Spinal cord (tissue), 10 donors: ENCODE data around the gene GADD45G. TPM values are rescaled to one million over a fixed set of nuclear protein-coding genes. Genes with fewer than 3 reads are reported as not detected.

Experiments used
- DNase-seq, 6 donors: peaks; one replicate each; pipeline versions ENCODE4 v3.0.0 to v3.0.0-alpha.2; 2013 to 2015; ENCODE audit warnings: low spot score in 6 of 6, low read depth in 4 of 6
- H3K27ac ChIP-seq: one replicate; pipeline ENCODE4 v1.5.1; 2013; ENCODE audit warnings: low read depth, low read length, control low read depth
- H3K27me3 ChIP-seq: one replicate; pipeline ENCODE4 v1.6.1; 2013; ENCODE audit warnings: low read length; ENCODE audit not compliant: control insufficient read depth, insufficient read depth
- H3K36me3 ChIP-seq: one replicate; pipeline ENCODE4 v1.6.1; 2013; ENCODE audit warnings: low read length; ENCODE audit not compliant: control insufficient read depth, insufficient read depth
- H3K4me1 ChIP-seq: one replicate; pipeline ENCODE4 v1.6.1; 2013; ENCODE audit warnings: low read length; ENCODE audit not compliant: control insufficient read depth, insufficient read depth
- H3K4me3 ChIP-seq: one replicate; pipeline ENCODE4 v1.5.1; 2013; ENCODE audit warnings: low read depth, low read length, control low read depth
- H3K9me3 ChIP-seq: one replicate; pipeline ENCODE4 v1.6.1; 2013; ENCODE audit warnings: low read length; ENCODE audit not compliant: control insufficient read depth, insufficient read depth
- WGBS: methylation state at CpG from one replicate; pipeline ENCODE4 v1.1.5; 2013; ENCODE audit warnings: missing lambda C conversion rate; ENCODE audit not compliant: insufficient coverage; 5-methylcytosine and 5-hydroxymethylcytosine counted together
- polyA plus RNA-seq, 2 donors: library from polyadenylated mRNA; unstranded; fragments of 120-200 nt; gene quantifications; one replicate each; pipeline ENCODE4 v1.2.1, GENCODE V29; 2013; ENCODE audit not compliant: insufficient read length in 2 of 2
- total RNA-seq, 2 donors: library from RNA; depleted of rRNA in 1 of 2; stranded (reverse); fragments of 120-200 nt in 1 of 2; fragments of >200 nt in 1 of 2; gene quantifications; one replicate each; pipeline versions ENCODE4 v1.2.3 to v1.2.4, GENCODE V29; 2013 to 2014
- donor health status: healthy.

The GADD45G gene
- total and polyA plus RNA-seq, 4 donors: 5.5 to 16.7 (median 10.7) TPM

DNA sequence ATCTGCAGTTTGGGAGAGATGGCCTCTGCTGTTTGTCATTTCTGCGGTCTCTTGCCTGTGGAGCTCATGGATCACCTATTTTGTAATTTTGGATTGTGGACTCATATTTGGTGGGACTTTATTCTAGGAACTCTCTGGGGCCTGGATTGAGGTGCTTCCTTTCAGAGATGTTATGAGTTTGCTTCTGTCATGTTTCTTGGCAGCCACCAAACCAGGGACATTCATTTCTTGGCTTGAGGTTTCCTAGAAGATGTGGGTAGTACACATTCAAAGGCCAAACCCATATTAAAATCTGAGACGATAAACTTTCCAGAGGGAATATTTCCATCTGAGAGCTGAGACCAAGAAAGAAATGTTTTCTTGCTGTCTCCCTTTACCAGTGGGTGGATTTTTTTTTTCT is 37.2 kb upstream of the GADD45G start:
- no peak for DNase-seq
- H3K27me3 ChIP-seq: no peaks in the 10 kb centered on the region
- no peaks in the 10 kb centered on the region for H3K36me3 ChIP-seq
- H3K4me1 ChIP-seq: no peaks in the 10 kb centered on the region
- no peak overlapping the region for H3K4me3 ChIP-seq
- no peaks in the 10 kb centered on the region for H3K9me3 ChIP-seq
- no peak overlapping the region for H3K27ac ChIP-seq
- WGBS: no CpG with 5 or more reads among the region's 2 CpGs

DNA sequence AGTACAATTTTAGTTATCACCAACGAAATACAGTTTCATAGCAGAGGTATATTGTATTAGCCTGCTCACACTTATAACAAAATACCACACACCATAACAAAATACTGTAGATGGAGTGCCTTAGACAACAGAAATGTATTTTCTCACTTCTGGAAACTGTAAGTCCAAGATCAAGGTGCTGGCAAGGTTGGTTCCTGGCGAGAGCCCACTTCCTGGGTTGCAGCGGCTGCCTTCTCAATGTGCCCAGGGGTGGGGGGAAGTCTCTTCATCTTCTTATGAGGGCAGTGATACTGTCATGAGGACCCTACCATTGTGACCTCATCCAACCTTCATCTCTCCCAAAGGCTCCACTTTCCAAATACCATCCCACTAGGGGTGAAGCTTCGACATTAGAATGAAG is 30.5 kb upstream of the GADD45G start:
- no peaks in the 10 kb centered on the region for H3K4me1 ChIP-seq
- no peak overlapping the region for H3K4me3 ChIP-seq
- WGBS: no CpG with 5 or more reads among the region's 4 CpGs
- H3K9me3 ChIP-seq: no peaks in the 10 kb centered on the region
- H3K27ac ChIP-seq: no peak overlapping the region
- no peak for DNase-seq
- H3K36me3 ChIP-seq: no peaks in the 10 kb centered on the region
- H3K27me3 ChIP-seq: no peaks in the 10 kb centered on the region

GRCh38 chr9:89576404-89576839 is 28.4 kb upstream of the GADD45G start:
- no peaks in the 10 kb centered on the region for H3K9me3 ChIP-seq
- no peaks in the 10 kb centered on the region for H3K27me3 ChIP-seq
- WGBS: no CpG with 5 or more reads among the region's 4 CpGs
- peak in 4 of 6 donors; percentile 26 to 74 (median 44) for DNase-seq
- H3K4me1 ChIP-seq: no peaks in the 10 kb centered on the region
- no peak overlapping the region for H3K27ac ChIP-seq
- H3K4me3 ChIP-seq: no peak overlapping the region
- no peaks in the 10 kb centered on the region for H3K36me3 ChIP-seq

DNA sequence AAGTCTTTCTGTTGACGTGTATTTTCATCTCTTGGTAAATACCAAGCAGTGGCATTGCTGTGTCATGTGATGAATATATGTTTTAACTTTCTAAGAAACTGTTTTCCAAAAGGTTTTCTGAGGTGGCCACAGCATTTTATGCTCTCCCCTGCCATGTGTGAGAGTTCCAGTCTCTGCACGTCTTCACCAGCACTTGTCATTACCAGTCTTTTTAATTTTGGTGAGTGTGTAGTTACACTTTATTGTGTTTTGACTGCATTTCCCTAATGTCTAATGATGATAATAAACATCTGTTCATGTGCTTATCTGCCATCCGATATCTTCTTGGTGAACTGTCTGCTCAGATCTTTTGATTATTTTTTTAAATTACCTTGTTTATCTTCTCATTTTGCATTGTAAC is 27.4 kb upstream of the GADD45G start:
- Histone ChIP-seq H3K36me3 (no peaks in the 10 kb centered on the region), H3K27me3 (no peaks in the 10 kb centered on the region)
- no CpG with 5 or more reads among the region's 3 CpGs for WGBS

GRCh38 chr9:89579741-89580385 is 24.9 kb upstream of the GADD45G start:
- Histone ChIP-seq H3K4me1 (no peaks in the 10 kb centered on the region), H3K36me3 (no peaks in the 10 kb centered on the region), H3K4me3 (no peak overlapping the region), H3K27ac (no peak overlapping the region), H3K27me3 (no peaks in the 10 kb centered on the region), H3K9me3 (no peaks in the 10 kb centered on the region)
- no peak for DNase-seq
- 90% methylated on average over 11 of the region's 12 CpGs for WGBS

More for the DNA sequence above, 27.4 kb upstream of the GADD45G start:
- no peak for DNase-seq
- Histone ChIP-seq H3K9me3 (no peaks in the 10 kb centered on the region), H3K4me1 (no peaks in the 10 kb centered on the region), H3K4me3 (no peak overlapping the region), H3K27ac (no peak overlapping the region)

- H3K27ac ChIP-seq: no peak overlapping the region
- WGBS: no CpG with 5 or more reads among the region's 1 CpG
- H3K27me3 ChIP-seq: no peaks in the 10 kb centered on the region
- no peak overlapping the region for H3K4me3 ChIP-seq
- H3K9me3 ChIP-seq: no peaks in the 10 kb centered on the region
- H3K36me3 ChIP-seq: no peaks in the 10 kb centered on the region
- DNase-seq: no peak
- peaks cover 3% of the 10 kb centered on the region for H3K4me1 ChIP-seq
These were observed 18.5 kb upstream of the GADD45G start for GRCh38 chr9:89586311-89586710.

DNA sequence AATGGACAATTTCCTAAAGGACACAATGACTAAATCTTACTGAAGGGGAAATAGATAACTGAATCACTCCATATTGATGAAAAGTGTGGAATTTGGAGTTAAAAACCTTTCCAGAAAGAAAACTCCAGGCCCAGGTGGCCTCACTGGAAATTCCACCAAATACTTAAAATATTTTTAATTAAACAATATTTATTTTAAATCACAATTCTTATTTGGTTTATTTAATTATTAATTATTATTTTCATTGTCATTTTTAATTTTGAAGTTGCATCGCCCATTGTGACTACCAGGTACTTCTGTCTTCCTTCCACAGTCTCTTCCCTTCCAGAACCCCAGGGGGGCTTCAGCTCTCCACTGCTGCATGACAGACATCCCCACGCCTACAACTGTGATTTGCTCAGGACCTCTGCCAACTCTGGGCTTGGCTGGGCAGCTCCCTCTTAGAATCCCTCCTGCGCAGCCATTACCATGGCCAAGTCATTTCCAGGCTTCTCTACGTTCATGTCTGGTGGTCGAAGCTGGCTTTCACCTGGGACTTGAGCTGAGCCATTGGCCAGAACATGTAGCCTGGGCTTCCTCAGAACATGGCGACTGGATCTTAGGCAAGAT is 16.4 kb upstream of the GADD45G start:
- DNase-seq: no peak
- 89% methylated on average over 6 of the region's 6 CpGs for WGBS
- no peaks in the 10 kb centered on the region for H3K36me3 ChIP-seq

GRCh38 chr9:89590415-89590814 is 14.4 kb upstream of the GADD45G start:
- no CpG with 5 or more reads among the region's 2 CpGs for WGBS
- Histone ChIP-seq H3K4me1 (peaks cover 15% of the 10 kb centered on the region), H3K27ac (no peak overlapping the region), H3K9me3 (no peaks in the 10 kb centered on the region), H3K36me3 (no peaks in the 10 kb centered on the region), H3K27me3 (peaks cover 3% of the 10 kb centered on the region), H3K4me3 (no peak overlapping the region)
- no peak for DNase-seq

More for the DNA sequence above, 16.4 kb upstream of the GADD45G start:
- Histone ChIP-seq H3K4me3 (no peak overlapping the region), H3K9me3 (no peaks in the 10 kb centered on the region), H3K27me3 (peaks cover 3% of the 10 kb centered on the region), H3K4me1 (peaks cover 10% of the 10 kb centered on the region), H3K27ac (no peak overlapping the region)

DNA sequence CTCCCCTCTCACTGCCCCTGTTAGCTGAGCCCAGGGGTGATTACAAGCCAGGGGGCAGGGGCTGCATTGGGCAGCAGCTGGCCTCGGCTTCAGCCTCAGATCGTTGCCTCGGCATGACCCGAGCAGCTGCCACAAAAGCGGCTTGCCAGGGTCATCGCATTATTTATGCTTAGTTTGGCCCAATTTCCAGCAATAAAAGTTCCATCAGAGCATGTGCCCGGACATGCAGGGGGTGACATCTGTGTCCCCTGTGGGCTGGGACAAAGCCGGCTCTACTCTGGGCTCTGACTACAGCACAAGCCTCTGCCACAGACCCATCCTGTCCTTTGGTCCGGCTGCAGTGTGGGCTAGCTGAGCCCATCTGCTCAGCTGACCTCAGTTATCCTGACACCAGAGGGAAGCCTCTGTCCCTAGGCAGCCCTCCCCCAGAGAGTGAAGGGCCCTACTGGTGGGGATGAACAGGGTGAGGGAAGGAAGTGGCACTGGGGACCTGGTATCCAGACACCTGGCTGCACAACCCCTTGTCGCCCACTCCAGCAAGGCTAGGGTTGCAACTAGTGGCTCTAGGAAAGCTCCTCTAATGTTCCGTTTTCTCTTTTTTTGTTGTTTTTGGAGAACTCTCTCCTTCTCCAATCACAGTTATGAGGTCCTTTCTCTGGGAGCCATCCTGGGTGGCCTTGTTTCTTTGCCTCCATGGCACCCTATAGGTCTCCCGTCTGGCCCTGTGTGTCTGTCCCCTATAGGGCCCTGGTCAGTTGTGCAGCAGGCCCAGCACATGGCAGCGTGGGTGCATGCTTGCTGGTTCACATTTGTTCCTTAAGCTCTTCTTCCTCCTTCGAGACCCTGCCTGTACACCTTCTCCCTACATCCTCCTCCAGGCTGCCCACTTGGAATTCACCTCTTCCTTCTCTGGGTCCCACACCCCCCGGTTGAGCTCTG is 13.3 kb upstream of the GADD45G start:
- H3K27ac ChIP-seq: no peak overlapping the region
- H3K9me3 ChIP-seq: no peaks in the 10 kb centered on the region
- H3K4me1 ChIP-seq: peaks cover 15% of the 10 kb centered on the region
- H3K4me3 ChIP-seq: no peak overlapping the region
- peaks cover 3% of the 10 kb centered on the region for H3K27me3 ChIP-seq
- 62% methylated on average over 15 of the region's 15 CpGs for WGBS
- H3K36me3 ChIP-seq: no peaks in the 10 kb centered on the region
- DNase-seq: no peak
